ENCODE results near the gene FIGNL1.

- no peak for TF ChIP-seq CTCF (IDR thresholded peaks at IDR 0.05)
- no peak for TF ChIP-seq POLR2AphosphoS5 (IDR thresholded peaks at IDR 0.05)
- no peak for TF ChIP-seq POLR2A (IDR thresholded peaks at IDR 0.05)
These were observed 12.2 kb upstream of the FIGNL1 start for GRCh38 chr7:50462361-50462760.
